GM19035 (cell line): ENCODE results near the gene SLC29A4.
"Not testable (repeated sequence)": the region's sequence is repeated elsewhere in the genome, so short reads cannot be mapped to it uniquely, and the experiment has no call there.

Experiments used
- ATAC-seq: cut with Tn5 transposase; IDR thresholded peaks from one replicate; pipeline ENCODE4 v1.9.1; 2021; ENCODE audit not compliant: unreplicated experiment

The SLC29A4 gene

DNA sequence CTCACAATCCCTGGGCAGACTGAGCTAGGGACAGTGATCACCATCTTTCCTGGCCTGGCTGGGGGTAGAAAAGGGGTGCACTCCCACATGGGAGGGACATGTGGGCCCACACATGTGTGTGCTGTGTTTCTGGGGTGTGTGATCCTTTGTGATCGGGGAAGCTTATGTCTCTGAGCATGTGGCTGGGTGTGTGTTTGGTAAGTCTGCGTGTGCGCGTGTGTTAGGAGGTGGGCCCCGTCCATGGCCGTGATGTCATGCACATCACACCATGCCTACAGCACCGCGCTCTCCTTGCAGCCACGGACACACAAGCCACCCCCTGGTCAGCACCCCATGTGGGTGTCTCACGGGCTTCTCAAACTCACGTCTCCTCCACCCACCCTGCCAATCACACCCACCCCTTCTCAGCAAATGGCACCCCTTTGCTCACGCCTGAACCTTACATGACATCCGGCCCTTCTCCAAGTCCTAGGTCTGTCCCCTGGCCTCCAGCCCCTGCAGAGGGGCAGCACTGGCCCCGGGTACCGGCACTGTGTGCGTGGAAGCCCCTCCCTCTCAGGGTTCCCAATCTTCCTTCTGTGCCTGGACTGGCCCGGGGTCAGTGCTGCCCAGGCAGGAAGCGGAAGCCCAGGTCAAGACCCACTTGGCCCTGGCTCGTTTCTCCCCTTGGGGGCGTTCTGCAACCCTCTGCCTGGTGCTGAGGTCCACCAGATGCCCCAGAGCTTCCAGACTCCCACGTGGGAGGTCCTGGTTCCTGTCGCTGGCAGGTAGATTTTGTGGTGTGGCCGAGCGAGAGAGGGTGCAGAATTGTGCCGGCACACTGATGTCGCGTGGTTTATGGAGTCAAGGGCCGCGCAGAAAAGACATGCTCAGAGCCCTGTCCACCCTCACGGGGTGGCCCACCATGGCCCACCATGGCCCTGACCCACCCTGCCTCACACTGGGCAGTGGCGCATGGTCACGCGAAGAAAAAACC, 12.6 kb downstream of the SLC29A4 start:
- ATAC-seq = no peak

DNA sequence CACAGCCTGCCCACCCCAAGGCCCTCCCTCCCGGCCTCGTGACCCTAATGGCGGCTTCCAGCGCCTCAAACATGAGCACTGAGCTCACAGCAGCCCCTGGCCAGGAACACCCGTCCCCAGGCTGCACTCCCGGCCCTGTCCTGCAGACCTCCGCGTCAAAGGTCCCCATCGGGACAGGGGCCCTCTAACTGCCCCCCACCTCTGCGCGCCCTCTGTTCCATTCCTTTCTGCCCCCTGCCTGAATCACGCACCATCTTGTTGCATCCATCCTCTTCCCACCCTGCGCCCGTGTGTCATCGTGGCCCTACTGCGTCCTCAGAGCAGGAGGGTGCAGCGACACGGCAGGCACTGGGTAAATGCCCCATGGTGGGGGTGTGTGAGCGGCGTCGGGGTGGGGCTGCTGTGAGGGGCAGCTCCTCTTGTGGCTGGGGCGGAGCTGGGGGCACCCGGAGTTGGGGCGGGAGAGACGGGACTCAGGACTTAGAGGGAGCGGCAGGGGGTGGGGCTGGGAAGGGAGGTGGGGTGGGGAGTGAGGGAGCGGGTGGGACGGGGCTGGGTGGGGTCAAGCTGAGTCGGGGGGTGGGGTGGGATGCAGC, 13.4 kb downstream of the SLC29A4 start:
- no peak for ATAC-seq

DNA sequence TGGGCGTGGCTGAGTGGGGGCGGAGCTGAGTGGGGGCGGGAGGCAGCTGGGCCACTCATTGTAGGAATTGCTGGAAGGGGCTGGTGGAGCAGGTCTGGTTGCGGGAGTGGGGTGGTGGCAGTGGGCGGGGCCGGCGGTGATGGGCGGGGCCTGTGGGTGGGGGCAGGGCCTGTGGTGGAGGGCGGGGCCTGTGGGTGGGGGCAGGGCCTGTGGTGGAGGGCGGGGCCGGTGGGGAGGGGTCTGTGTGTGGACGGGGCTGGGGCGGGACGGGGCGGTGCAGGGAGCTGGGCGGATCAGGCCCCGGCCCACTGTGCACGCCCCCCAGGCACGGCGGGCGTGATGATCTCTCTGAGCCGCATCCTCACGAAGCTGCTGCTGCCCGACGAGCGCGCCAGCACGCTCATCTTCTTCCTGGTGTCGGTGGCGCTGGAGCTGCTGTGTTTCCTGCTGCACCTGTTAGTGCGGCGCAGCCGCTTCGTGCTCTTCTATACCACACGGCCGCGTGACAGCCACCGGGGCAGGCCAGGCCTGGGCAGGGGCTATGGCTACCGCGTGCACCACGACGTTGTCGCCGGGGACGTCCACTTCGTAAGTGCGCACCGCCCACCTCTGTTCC, 14.0 kb downstream of the SLC29A4 start:
- no peak for ATAC-seq

DNA sequence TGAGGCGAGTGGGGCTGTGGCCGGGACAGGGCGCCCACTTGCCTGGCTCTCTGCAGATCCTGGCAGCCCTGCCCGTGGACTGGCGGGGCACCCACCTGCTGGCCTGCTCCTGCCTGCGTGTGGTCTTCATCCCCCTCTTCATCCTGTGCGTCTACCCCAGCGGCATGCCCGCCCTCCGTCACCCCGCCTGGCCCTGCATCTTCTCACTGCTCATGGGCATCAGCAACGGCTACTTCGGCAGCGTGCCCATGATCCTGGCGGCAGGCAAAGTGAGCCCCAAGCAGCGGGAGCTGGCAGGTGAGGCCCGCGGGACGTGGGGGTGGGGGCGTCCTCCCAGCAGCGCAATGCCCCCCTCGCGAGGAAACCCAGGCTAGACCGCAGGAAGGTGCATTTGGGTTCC, 17.6 kb downstream of the SLC29A4 start:
- no peak for ATAC-seq

DNA sequence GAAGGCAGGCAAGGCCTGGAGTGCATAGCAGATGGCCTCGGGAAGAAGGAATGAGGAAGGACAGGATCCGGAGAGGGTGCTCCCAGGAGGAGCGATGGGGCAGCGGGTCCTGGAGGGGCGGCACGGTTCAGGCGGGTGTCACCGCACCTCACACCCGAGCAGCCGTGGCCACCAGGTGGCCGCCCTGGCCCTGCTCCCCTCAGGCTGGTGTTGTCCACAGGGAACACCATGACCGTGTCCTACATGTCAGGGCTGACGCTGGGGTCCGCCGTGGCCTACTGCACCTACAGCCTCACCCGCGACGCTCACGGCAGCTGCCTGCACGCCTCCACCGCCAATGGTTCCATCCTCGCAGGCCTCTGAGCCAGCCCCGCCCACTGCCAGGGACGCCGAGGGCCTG, 19.8 kb downstream of the SLC29A4 start:
- ATAC-seq = no peak

DNA sequence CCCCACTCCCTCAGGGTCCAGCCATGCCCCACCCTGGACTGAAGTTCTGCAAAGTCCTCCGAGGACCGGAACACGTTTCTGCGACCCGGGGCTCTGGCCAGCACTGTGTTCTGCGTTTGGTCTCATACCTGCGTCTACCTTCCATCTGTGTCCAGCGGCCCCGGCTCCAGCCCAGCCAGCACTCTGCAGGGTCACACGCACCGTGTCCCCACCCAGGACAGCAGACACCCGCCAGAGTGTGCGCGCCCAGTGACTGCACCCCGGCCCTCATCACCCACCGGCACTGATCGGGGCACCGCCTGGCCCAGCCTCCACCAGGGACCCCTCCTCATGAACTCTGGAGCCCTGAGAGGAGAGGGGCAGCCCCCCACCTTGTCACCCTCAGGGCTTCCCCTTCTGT, 20.3 kb downstream of the SLC29A4 start:
- ATAC-seq = no peak

DNA sequence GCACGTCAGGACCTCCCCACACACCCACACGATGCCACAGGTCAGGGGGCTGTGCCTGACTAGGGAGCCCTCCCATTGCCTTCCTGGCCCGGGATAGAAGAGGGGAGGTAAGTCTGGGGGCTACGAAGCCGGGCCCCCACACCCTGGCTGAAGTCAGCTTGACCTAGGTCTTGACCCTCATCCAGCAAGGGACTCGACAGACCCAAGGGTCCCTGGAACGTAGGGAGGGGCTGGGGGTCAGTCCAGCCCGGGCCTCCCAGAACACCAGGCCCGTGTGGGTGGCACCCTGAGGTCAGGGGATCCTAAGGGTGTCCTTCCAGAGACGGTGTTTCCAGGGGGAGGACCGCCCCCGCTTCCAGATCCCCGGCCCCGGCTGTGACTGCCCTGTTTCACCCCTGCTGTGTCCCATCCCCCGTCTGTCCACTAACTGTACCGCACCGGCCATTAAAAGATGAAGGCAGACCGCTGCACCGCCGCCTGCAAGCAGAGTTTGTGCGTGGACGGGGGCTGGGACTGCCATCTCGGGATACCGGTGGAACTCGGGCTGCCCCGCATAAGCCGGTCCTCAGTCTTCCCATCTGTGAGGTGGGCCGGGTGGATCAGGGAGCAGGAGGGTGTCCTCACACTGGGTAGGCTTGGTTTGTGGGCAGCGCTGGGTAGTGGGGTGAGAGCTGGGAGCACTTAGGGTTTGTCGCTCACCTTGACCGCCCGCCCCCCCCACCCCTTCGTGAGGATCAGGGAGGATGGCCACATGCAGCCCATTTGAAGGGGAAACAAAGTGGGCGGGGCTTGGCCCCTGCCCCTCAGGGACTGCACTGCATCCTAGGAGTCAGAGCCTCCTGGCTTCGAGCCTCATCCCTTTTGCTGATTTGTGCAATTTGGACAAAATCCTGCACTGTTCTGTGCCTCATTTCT, 21.1 kb downstream of the SLC29A4 start:
- ATAC-seq = no peak

DNA sequence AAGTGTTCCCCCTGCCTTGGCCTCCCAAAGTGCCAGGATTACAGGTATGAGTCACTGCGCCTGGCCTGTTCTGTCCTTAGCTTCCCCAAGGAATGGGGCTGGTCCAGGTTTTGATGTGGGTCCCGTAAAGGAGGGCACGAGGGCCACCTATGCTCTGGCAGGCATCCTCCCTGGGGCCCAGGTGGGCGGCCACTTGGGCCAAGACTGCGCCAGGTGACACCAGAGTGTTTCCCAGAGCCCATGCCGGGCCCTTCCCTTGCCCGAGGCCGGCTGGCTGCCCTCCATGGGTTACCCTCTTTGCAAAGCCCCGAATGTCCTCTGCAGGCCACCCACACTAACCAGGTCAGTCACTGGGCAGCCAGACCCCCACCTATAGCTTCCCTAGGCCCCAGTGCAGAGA, 22.3 kb downstream of the SLC29A4 start:
- not testable (repeated sequence) for ATAC-seq

DNA sequence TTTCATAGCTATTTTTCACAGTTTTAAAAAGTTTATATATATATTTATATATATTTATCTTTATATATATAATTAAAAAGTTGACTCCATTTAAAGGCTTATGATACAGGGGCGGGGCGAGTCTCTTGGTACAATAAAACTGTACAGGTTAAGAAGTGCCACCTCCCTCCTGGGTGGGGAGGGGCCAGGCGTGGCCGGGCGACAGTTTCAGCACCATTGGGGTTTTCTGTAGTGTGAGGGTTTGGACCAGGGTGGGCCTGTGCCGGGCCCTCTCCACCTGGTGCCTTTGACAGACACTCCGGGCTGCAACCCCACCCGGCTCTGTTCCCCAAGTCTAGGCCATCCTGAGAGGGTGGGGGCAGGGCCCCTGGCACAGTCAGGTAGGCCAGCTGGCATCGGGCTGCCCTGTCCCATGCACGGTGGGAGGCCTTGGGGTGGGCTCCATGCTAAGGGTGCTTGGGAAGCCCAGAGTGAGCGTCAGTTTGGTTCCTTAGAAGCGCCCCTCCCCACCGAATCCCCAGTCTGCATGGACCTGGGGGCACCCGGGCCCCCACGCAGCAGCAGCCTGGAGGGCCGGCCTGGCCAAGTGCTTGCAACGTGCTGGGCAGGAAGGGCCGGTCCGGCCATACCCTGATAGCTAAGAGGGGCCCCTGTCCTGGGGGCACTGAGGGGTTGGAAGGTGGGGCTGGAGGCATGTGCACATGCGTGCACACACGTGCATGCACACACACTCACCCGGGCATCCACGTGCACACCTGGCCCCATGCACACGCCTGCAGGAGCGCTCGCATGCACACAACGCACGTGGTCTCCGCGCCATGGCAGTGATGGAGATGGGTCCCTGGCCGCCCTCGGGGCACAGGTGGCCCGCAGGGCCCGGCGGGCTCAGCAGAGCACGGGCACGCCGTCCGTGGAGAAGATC, 24.7 kb downstream of the SLC29A4 start:
- ATAC-seq = not testable (repeated sequence)

DNA sequence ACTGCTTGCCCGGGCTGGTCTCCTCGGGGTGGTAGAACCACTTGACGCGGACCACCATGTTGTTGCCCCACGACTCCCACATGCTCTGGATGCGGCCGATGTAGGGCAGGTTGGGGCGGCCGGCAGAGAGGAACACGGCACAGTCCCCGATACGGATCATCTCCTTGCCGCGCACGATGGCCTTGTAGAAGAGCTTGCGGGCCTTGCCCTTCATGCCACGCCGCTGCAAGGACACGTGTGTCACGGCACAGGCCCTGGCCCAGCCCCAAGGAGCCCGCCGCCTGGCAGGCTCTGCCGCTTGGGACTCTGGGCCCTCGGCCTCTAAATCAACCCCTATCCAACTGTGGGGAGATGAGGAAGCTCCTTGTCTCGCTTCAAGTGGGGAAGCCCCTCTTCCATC, 26.4 kb downstream of the SLC29A4 start:
- ATAC-seq = no peak

DNA sequence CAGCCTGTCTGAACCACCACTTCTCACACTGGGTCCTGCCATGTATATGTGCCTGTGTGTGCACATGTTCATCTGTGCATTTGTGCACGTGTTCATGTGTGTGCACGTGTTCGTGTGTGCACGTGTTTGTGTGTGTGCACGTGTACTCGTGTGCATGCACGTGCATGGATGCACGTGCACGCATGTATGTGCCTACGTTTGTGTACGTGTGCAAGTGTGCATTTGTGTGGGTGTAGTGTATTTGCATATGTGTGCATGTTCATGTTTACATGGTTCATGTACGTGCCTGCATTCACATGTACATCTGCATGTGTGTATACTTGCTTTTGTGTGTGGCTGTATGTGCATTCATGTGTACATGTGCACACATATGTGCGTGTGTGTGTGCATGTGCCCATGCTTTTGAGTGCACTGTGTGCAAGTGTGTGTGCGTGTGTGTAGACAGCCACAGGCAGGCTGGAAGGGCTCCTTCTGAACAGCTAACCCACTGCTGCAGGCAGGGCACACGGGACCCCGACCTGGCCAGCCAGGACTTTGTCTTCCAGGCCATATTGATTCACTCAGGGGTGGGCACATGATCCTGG, 28.2 kb downstream of the SLC29A4 start:
- ATAC-seq = no peak

DNA sequence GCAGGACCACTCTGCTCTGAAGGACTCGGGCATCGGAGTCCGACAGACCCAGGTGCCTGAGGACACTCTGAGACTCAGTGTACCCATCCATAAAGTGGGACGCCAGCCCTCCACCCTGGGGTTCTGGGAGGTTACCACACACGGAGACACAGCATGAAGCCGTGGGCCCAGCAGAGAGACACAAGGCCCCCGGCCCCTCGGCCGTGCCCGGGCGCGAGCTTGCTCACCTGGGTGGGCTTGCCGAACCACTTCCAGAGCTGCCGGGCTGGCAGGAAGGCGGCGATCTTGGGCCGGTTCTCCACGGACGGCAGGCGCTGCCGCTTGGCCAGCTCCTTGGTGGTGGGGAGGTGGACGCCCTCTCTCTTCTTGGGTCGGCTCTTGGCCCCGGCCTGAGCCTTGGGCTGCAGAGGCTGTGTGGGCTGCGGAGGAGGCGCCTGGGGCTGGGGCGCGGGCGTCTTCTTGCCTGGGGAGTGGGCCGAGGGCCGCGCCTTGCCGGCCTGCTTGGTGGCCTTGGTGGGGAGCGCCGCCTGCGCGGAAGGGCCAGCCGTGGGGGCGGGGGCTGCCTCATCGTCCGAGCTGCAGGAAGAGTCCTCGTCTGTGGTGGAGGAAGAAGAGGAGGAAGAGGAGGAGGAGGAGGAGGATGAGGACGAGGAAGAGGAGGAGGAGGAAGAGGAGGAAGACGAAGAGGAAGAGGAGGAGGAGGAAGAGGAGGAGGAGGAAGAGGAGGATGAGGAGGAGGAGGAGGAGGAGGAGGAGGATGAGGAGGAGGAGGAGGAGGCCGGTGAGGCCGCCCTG, 29.7 kb downstream of the SLC29A4 start:
- not testable (repeated sequence) for ATAC-seq

DNA sequence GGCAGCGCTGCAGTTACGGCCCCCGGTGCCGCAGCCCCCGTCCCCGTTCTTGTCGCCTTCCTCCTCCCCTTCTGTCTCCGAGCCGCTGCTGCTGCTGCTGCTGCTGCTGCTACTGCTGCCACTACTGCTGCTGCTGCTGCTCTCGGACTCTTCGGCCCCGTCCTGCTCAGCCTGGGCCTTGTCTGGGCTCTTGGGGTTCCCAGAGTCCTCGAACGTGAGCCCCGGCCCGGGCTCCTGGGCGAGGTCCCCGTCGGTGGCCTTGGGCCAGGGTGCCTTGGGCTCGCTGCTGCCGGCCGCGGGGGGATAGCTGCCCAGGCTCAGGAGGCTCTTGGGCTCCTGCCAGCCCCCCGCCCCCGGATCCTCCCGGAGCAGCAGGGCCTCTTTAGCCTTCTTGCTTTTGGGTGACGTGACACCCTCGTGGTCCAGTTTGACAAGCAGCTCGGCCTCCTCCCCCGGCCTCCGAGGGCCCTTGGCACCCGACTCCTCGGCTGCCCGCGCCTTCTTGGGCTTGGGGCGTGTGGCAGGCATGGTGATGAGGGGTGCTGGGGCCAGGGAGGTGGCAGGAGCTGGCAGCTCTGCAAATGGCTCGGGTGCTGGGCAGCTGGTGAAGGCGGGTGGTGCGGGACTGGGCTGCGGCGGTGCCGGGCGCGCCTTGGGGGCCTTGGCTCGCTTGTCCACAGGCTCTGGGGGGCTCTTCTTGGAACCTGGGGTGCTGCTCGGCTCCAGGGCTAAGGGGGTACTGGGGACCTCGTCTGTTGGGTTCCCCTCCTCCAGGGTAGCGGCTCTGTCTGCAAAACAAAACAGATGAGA, 30.5 kb downstream of the SLC29A4 start:
- ATAC-seq = not testable (repeated sequence)

DNA sequence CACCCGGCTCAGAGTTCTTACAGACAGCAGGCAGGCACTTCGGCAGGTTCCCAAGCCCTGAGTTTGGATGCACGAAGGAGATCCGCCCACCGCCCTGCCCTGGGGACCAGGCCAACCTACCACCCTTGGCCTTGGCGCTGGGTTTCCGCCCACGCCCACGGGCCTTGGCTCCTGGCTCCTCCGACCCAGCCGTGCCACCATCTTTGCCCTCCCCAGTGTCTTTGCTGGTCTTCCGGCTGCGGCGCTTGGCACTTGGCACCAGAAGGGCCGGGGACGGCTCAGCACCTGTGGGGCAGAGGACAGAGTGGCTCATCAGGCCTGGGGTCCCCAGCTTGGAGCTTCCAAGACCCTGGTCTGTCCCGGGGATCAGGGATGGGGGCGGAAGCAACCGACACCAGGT, 32.1 kb downstream of the SLC29A4 start:
- ATAC-seq = no peak

DNA sequence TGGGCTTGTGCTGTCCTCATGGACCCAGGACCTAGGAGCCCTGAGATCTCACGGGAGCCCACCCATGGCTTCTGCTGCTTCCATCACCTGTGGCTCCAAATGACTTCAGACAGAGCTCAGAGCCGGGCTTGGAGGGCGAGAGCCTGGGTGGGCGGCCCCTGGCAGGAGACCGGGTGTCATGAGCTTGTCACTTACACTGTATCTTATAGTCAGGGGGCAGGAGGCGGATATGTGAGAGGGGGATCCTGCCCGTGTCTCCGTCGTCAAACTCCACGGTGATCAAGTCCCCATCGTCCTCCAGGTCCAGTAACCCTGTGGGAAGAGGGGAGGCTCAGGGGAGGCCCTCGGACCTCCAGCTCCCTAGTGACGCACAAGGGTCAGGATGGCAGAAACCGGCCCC, 33.0 kb downstream of the SLC29A4 start:
- ATAC-seq = no peak

DNA sequence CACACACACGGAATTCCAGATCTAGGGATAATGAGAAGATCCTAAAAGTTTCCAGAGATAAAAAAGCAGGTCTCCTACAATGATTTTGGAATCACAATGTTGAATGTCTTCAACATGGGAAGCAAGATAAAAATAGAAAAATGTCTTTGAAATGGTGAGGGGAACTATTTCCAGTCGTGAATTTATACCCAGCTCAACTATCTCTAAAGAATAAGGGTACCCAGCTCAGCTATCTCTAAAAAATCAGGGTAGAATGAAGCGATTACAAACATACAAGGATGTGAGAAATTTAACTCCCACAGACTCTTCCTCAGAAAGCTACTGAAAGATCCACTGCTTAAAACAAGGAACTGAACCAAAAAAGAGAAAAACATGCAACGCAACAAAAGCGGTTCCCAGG, 35.9 kb downstream of the SLC29A4 start:
- not testable (repeated sequence) for ATAC-seq

DNA sequence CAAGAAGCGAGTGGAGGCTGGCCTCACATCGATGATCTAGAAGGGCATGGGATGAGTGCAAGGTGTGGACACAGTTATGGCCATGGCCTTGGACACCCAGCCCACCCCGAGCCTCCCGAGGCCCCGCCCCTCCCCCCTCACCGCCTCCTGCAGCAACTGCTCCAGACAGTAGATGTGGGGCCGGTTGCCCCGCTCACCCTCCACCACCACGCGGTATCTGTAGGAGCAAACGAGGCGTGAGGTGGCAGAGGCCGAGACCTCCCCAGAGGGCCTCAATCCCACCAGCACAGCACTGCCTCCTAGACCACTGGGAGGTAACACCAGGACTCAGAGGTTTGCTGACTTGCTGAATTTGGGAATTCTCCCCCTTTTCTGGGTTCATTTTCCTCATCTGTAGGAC, 37.6 kb downstream of the SLC29A4 start:
- no peak for ATAC-seq
